Progenitor cell of endocrine pancreas (in vitro differentiated cells): ENCODE measurements around the gene C1orf94. TPM values are rescaled to one million over a fixed set of nuclear protein-coding genes. Genes with fewer than 3 reads are reported as not detected.

Experiments
- DNase-seq: peaks from one replicate; pipeline ENCODE4 v3.0.0; 2021; ENCODE audit warnings: low spot score; ENCODE audit not compliant: unreplicated experiment
- H3K27ac Mint-ChIP-seq: 2 replicates; pipeline ENCODE4 v1.8.0; 2021; ENCODE audit warnings: mild to moderate bottlenecking, moderate library complexity, mixed read lengths
- H3K27me3 Mint-ChIP-seq: 2 replicates; pipeline ENCODE4 v1.8.0; 2021; ENCODE audit warnings: mixed read lengths
- H3K36me3 Mint-ChIP-seq: 2 replicates; pipeline ENCODE4 v1.8.0; 2022; ENCODE audit warnings: mixed read lengths; ENCODE audit not compliant: insufficient read depth
- H3K4me1 Mint-ChIP-seq: 2 replicates; pipeline ENCODE4 v1.8.0; 2021; ENCODE audit warnings: low read depth, mixed read lengths
- H3K4me3 Mint-ChIP-seq: 2 replicates; pipeline ENCODE4 v1.8.0; 2021; ENCODE audit warnings: low read depth, mild to moderate bottlenecking, moderate library complexity, mixed read lengths
- H3K9me3 Mint-ChIP-seq: 2 replicates; pipeline ENCODE4 v1.8.0; 2021; ENCODE audit warnings: low read depth, mixed read lengths
- total RNA-seq: library from RNA; stranded (reverse); gene quantifications from 2 replicates; pipeline ENCODE4 v1.2.1, GENCODE V29; 2021
- TF ChIP-seq, protein P1 (sequence below): fragments of 200-600 bp; sonication (generic); IDR thresholded peaks from one replicate; pipeline ENCODE4 v1.5.0; 2021; ENCODE audit warnings: antibody characterized with exemption, mild to moderate bottlenecking; ENCODE audit not compliant: unreplicated experiment

The C1orf94 gene
- total RNA-seq, 1 donor from 2014 or later, result not detected

- no peaks in the 10 kb centered on the region for H3K9me3 Mint-ChIP-seq
- peaks cover 58% of the 10 kb centered on the region for H3K27me3 Mint-ChIP-seq
- no peaks in the 10 kb centered on the region for H3K36me3 Mint-ChIP-seq
- no peak overlapping the region for H3K4me3 Mint-ChIP-seq
- TF ChIP-seq, protein P1, sequence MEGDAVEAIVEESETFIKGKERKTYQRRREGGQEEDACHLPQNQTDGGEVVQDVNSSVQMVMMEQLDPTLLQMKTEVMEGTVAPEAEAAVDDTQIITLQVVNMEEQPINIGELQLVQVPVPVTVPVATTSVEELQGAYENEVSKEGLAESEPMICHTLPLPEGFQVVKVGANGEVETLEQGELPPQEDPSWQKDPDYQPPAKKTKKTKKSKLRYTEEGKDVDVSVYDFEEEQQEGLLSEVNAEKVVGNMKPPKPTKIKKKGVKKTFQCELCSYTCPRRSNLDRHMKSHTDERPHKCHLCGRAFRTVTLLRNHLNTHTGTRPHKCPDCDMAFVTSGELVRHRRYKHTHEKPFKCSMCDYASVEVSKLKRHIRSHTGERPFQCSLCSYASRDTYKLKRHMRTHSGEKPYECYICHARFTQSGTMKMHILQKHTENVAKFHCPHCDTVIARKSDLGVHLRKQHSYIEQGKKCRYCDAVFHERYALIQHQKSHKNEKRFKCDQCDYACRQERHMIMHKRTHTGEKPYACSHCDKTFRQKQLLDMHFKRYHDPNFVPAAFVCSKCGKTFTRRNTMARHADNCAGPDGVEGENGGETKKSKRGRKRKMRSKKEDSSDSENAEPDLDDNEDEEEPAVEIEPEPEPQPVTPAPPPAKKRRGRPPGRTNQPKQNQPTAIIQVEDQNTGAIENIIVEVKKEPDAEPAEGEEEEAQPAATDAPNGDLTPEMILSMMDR, result no peak
- H3K4me1 Mint-ChIP-seq, result no peaks in the 10 kb centered on the region
- DNase-seq, result no peak
- no peak overlapping the region for H3K27ac Mint-ChIP-seq
Measured at GRCh38 chr1:34155860-34156259, 20.8 kb upstream of the C1orf94 start.

GRCh38 chr1:34156739-34157138 is 20.0 kb upstream of the C1orf94 start:
- Mint-ChIP-seq H3K9me3 (no peaks in the 10 kb centered on the region), H3K4me3 (no peak overlapping the region), H3K27me3 (peaks cover 61% of the 10 kb centered on the region), H3K36me3 (no peaks in the 10 kb centered on the region), H3K4me1 (no peaks in the 10 kb centered on the region), H3K27ac (no peak overlapping the region)
- TF ChIP-seq, protein P1, result peak; percentile 21
- DNase-seq, result no peak

GRCh38 chr1:34162852-34163766 is 13.6 kb upstream of the C1orf94 start:
- Mint-ChIP-seq H3K4me3 (peak overlapping the region; percentile 74), H3K9me3 (no peaks in the 10 kb centered on the region), H3K27me3 (peaks cover 85% of the 10 kb centered on the region), H3K27ac (peak overlapping the region; percentile 88), H3K4me1 (peaks cover 11% of the 10 kb centered on the region), H3K36me3 (no peaks in the 10 kb centered on the region)
- TF ChIP-seq, protein P1, result peak; percentile 77
- peak; percentile 61 for DNase-seq

DNA sequence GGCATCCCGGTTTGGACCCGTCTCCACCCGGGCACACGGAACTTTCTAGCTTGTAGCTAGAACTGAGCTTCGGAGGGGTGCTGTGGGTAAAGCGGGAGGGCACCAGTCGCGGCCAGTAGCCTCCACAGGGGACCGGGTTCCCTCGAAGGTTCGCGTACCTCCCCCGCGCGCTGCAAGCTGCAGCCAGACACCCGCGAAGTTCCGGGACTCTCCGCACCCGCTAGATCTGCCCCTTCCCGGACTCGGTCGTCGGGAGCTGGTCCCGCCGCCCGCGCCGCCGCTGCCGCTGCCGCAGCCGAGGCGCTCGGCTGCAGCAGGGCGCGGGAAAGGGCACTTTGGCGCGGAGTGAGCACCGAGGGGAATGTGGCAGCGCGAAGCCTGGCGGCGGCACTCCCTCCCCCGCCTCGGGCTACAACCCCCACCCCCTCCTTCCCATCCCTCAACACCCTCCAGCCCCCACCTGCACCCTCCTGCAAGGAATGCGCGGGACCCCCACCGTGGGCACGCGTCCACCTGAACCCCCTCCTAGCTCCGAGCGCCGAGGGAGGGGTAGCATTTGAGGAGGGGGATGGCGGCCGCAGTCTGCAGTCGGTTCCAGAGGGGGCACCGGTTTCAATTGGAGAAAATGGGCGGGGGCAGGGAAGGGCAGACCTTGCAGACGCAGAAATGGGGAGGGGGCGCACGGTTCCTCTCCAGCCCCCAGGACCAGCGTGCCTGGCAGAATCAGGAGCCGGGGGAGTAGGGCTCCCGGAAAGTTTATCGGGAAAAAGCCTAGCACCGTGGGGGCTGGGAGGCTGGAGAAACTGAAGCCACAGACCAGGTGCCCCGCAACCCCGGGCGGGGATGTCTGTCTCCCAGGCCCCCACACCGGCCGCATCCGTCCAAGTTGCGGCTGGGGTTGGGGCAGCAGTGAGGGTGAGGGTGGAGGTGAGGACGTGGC is 12.6 kb upstream of the C1orf94 start:
- H3K4me3 Mint-ChIP-seq, result peak overlapping the region; percentile 74
- no peak for DNase-seq
- H3K9me3 Mint-ChIP-seq, result no peaks in the 10 kb centered on the region
- peaks cover 11% of the 10 kb centered on the region for H3K4me1 Mint-ChIP-seq
- no peaks in the 10 kb centered on the region for H3K36me3 Mint-ChIP-seq
- TF ChIP-seq, protein P1, result no peak
- H3K27ac Mint-ChIP-seq, result no peak overlapping the region
- H3K27me3 Mint-ChIP-seq, result peaks cover 86% of the 10 kb centered on the region

DNA sequence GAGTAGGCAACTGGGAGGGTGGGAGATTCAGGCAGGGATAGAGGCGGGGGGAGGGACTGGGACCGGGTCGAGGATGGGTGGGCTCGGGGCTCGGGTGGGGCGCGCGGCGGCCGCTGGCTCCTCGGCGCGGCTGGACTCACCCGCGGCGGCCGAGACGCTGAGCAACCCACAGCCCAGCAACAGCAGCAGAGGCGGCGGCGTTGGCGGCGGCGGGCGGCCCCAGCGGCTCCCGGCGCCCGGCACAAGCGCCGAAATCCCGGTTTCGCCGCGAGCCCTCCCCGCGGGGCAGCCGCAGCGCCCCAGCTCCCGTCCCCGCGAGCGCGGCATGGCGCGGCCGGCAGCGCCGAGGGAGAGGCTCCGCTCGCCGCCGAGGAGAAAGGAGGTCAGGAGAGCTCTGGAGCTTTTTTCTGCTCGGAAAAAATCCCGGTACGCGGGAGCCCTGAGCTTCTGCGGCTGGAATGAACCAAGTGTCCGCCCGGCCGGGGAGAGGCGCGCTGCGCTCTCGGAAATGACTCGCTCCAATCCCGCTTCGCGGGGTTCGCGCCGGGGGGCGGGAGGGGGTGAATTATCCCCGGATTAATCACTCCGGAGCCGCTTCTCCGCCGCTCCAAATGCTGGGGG is 11.8 kb upstream of the C1orf94 start, which contains the start of gene CSMD2:
TSS of gene CSMD2 (minus strand) at position 460 of the 621 bp plus-strand sequence. CDS start at position 327, 133 bp downstream.
- H3K4me3 Mint-ChIP-seq, result peak within 1 kb of the TSS; percentile 66
- no peaks in the 10 kb centered on the region for H3K9me3 Mint-ChIP-seq
- H3K27me3 Mint-ChIP-seq, result peaks cover 86% of the 10 kb centered on the region
- TF ChIP-seq, protein P1, result no peak
- peak; percentile 42 for DNase-seq
- H3K4me1 Mint-ChIP-seq, result peaks cover 11% of the 10 kb centered on the region
- no peaks in the 10 kb centered on the region for H3K36me3 Mint-ChIP-seq
- H3K27ac Mint-ChIP-seq, result peak within 1 kb of the TSS; percentile 19
